GM23248 (cell line): ENCODE results near the gene CAMTA1.

Experiments used
- EZH2 ChIP-seq: fragments of 200-600 bp; sonication (generic); IDR thresholded peaks from 2 replicates; pipeline ENCODE4 v1.6.1; 2018; ENCODE audit warnings: antibody characterized with exemption, mild to moderate bottlenecking; ENCODE audit not compliant: insufficient read depth, poor library complexity, severe bottlenecking
- EZH2phosphoT487 ChIP-seq: fragments of 200-600 bp; sonication (generic); IDR thresholded peaks from 2 replicates; pipeline ENCODE4 v1.6.1; 2018; ENCODE audit warnings: antibody characterized with exemption, moderate library complexity, mild to moderate bottlenecking, low read depth; ENCODE audit not compliant: insufficient read depth

- no peak for TF ChIP-seq EZH2
- no peak for TF ChIP-seq EZH2phosphoT487
These were observed 154.1 kb downstream of the CAMTA1 start for GRCh38 chr1:6939363-6939762.
